Measurements from ENCODE around the gene RNASE1.
A peak's percentile ranks its signal among the peaks of the same experiment; 100 is the strongest.
"Not testable (repeated sequence)": the region's sequence is repeated elsewhere in the genome, so short reads cannot be mapped to it uniquely, and the experiment has no call there.

Gene RNASE1

GRCh38 chr14:20802341-20803084, at the start of gene RNASE1:
Gene RNASE1, minus strand, starts transcription at chr14:20802844. Its CDS starts 776 bp downstream, at chr14:20802068.
- DNase-seq (ENCODE audit: low spot score), result no peak

- DNase-seq (ENCODE audit: low spot score), result peak; percentile 46
Observed at GRCh38 chr14:20848955-20849570, 46.4 kb upstream of the RNASE1 start.

GRCh38 chr14:20848316-20848954, 45.8 kb upstream of the RNASE1 start:
- DNase-seq (ENCODE audit: low spot score), result no peak

GRCh38 chr14:20846560-20846959, 43.9 kb upstream of the RNASE1 start:
- no peak for DNase-seq (ENCODE audit: low spot score)

GRCh38 chr14:20841096-20841495, 38.5 kb upstream of the RNASE1 start:
- no peak for DNase-seq (ENCODE audit: low spot score)

- DNase-seq (ENCODE audit: low spot score), result no peak
Observed at GRCh38 chr14:20837831-20838230, 35.2 kb upstream of the RNASE1 start.

- DNase-seq (ENCODE audit: low spot score), result peak; percentile 74
Observed at GRCh38 chr14:20836668-20837338, 34.2 kb upstream of the RNASE1 start.

- no peak for DNase-seq (ENCODE audit: low spot score)
Observed at GRCh38 chr14:20834899-20835298, 32.3 kb upstream of the RNASE1 start.

- DNase-seq (ENCODE audit: low spot score), result no peak
Observed at GRCh38 chr14:20830831-20831230, 28.2 kb upstream of the RNASE1 start.

GRCh38 chr14:20828024-20828694, 25.5 kb upstream of the RNASE1 start:
- peak; percentile 18 for DNase-seq (ENCODE audit: low spot score)

GRCh38 chr14:20827326-20827725, 24.7 kb upstream of the RNASE1 start:
- DNase-seq (ENCODE audit: low spot score), result no peak

GRCh38 chr14:20826666-20827065, 24.0 kb upstream of the RNASE1 start:
- DNase-seq (ENCODE audit: low spot score), result not testable (repeated sequence)

GRCh38 chr14:20823859-20824258, 21.2 kb upstream of the RNASE1 start:
- DNase-seq (ENCODE audit: low spot score), result no peak

GRCh38 chr14:20821521-20822108, 19.0 kb upstream of the RNASE1 start:
- DNase-seq (ENCODE audit: low spot score), result not testable (repeated sequence)

- DNase-seq (ENCODE audit: low spot score), result peak; percentile 58
Observed at GRCh38 chr14:20820063-20820904, 17.6 kb upstream of the RNASE1 start.

GRCh38 chr14:20818861-20819260, 16.2 kb upstream of the RNASE1 start:
- no peak for DNase-seq (ENCODE audit: low spot score)

- DNase-seq (ENCODE audit: low spot score), result not testable (repeated sequence)
Observed at GRCh38 chr14:20815946-20816345, 13.3 kb upstream of the RNASE1 start.

GRCh38 chr14:20811986-20812975, 9.6 kb upstream of the RNASE1 start:
- no peak for DNase-seq (ENCODE audit: low spot score)

GRCh38 chr14:20809917-20810316, 7.3 kb upstream of the RNASE1 start:
- no peak for DNase-seq (ENCODE audit: low spot score)

GRCh38 chr14:20808162-20808483, 5.5 kb upstream of the RNASE1 start:
- DNase-seq (ENCODE audit: low spot score), result no peak

All from iPS-NIHi11 (cell line).